ENCODE measurements around the gene UCN3.

Gene UCN3

GRCh38 chr10:5364890-5365338, at the start of gene UCN3:
TSS of gene UCN3 (plus strand) at chr10:5364966. CDS start at chr10:5373721, 8,755 bp downstream.
- no peak for DNase-seq (ENCODE audit: low read depth in 2 of 2)

- peak; percentile 64 to 71 for DNase-seq (ENCODE audit: low read depth in 2 of 2)
Observed at GRCh38 chr10:5317547-5318107, 47.1 kb upstream of the UCN3 start.

GRCh38 chr10:5318148-5318547, 46.6 kb upstream of the UCN3 start:
- DNase-seq (ENCODE audit: low read depth in 2 of 2) = no peak

GRCh38 chr10:5319863-5320262, 44.9 kb upstream of the UCN3 start:
- DNase-seq (ENCODE audit: low read depth in 2 of 2) = no peak

GRCh38 chr10:5321273-5321672, 43.5 kb upstream of the UCN3 start:
- no peak for DNase-seq (ENCODE audit: low read depth in 2 of 2)

GRCh38 chr10:5323446-5323845, 41.3 kb upstream of the UCN3 start:
- no peak for DNase-seq (ENCODE audit: low read depth in 2 of 2)

GRCh38 chr10:5325076-5325475, 39.7 kb upstream of the UCN3 start:
- no peak for DNase-seq (ENCODE audit: low read depth in 2 of 2)

- no peak for DNase-seq (ENCODE audit: low read depth in 2 of 2)
Observed at GRCh38 chr10:5334196-5334880, 30.4 kb upstream of the UCN3 start.

GRCh38 chr10:5338010-5338409, 26.8 kb upstream of the UCN3 start:
- no peak for DNase-seq (ENCODE audit: low read depth in 2 of 2)

GRCh38 chr10:5343092-5343491, 21.7 kb upstream of the UCN3 start:
- no peak for DNase-seq (ENCODE audit: low read depth in 2 of 2)

- no peak for DNase-seq (ENCODE audit: low read depth in 2 of 2)
Observed at GRCh38 chr10:5343561-5343960, 21.2 kb upstream of the UCN3 start.

GRCh38 chr10:5343979-5344378, 20.8 kb upstream of the UCN3 start:
- DNase-seq (ENCODE audit: low read depth in 2 of 2) = no peak

GRCh38 chr10:5344746-5345145, 20.0 kb upstream of the UCN3 start:
- no peak for DNase-seq (ENCODE audit: low read depth in 2 of 2)

GRCh38 chr10:5346881-5347280, 17.9 kb upstream of the UCN3 start:
- DNase-seq (ENCODE audit: low read depth in 2 of 2) = no peak

GRCh38 chr10:5349362-5349761, 15.4 kb upstream of the UCN3 start:
- DNase-seq (ENCODE audit: low read depth in 2 of 2) = no peak

- no peak for DNase-seq (ENCODE audit: low read depth in 2 of 2)
Observed at GRCh38 chr10:5354068-5354467, 10.7 kb upstream of the UCN3 start.

GRCh38 chr10:5355594-5356301, 9.0 kb upstream of the UCN3 start:
- DNase-seq (ENCODE audit: low read depth in 2 of 2) = no peak

GRCh38 chr10:5356302-5356763, 8.4 kb upstream of the UCN3 start:
- DNase-seq (ENCODE audit: low read depth in 2 of 2) = no peak

- DNase-seq (ENCODE audit: low read depth in 2 of 2) = no peak
Observed at GRCh38 chr10:5360318-5360915, 4.3 kb upstream of the UCN3 start.

- DNase-seq (ENCODE audit: low read depth in 2 of 2) = no peak
Observed at GRCh38 chr10:5361966-5362365, 2.8 kb upstream of the UCN3 start.

- no peak for DNase-seq (ENCODE audit: low read depth in 2 of 2)
Observed at GRCh38 chr10:5362873-5363272, 1.9 kb upstream of the UCN3 start.

GRCh38 chr10:5364374-5364773, 392 bp upstream of the UCN3 start:
- DNase-seq (ENCODE audit: low read depth in 2 of 2) = no peak

GRCh38 chr10:5365928-5366327, 1.2 kb downstream of the UCN3 start:
- DNase-seq (ENCODE audit: low read depth in 2 of 2) = no peak
